Heart left ventricle (tissue), 16 donors: ENCODE results near the gene SELENOT. TPM values are rescaled to one million over a fixed set of nuclear protein-coding genes. Genes with fewer than 3 reads are reported as not detected.
A peak's percentile ranks its signal among the peaks of the same experiment; 100 is the strongest.

ENCODE experiments used
- ATAC-seq, 4 donors: fragments of 200-7000 bp; cut with Tn5 transposase; one replicate each; pipeline ENCODE4 v1.9.1; 2020 to 2022; ENCODE audit warnings: moderate library complexity in 4 of 4, mild to moderate bottlenecking in 3 of 4, moderate number of reproducible peaks in 1 of 4
- DNase-seq, 5 donors: peaks; one replicate each; pipeline ENCODE4 v3.0.0-alpha.2; 2020
- H3K27ac ChIP-seq, 12 donors: fragments of 200-600 bp; sonication (generic) in 4 of 12; one replicate each; pipeline versions ENCODE4 v1.5.0 to v1.8.0; 2016 to 2022; ENCODE audit warnings: mild to moderate bottlenecking in 2 of 12
- H3K27me3 ChIP-seq, 9 donors: fragments of 200-600 bp; sonication (generic) in 2 of 9; one replicate each; pipeline versions ENCODE4 v1.5.1 to v1.8.0; 2016 to 2022; ENCODE audit warnings: mild to moderate bottlenecking in 3 of 9
- H3K36me3 ChIP-seq, 9 donors: fragments of 200-600 bp; sonication (generic) in 2 of 9; one replicate each; pipeline versions ENCODE4 v1.5.0 to v1.8.0; 2018 to 2022; ENCODE audit warnings: mild to moderate bottlenecking in 2 of 9
- H3K4me1 ChIP-seq, 12 donors: fragments of 200-600 bp; sonication (generic) in 4 of 12; one replicate each; pipeline versions ENCODE4 v1.5.0 to v1.8.0; 2016 to 2022; ENCODE audit warnings: mild to moderate bottlenecking in 3 of 12
- H3K4me3 ChIP-seq, 12 donors: fragments of 200-600 bp; sonication (generic) in 4 of 12; one replicate each; pipeline versions ENCODE4 v1.5.0 to v1.8.0; 2017 to 2022; ENCODE audit warnings: mild to moderate bottlenecking in 9 of 12, moderate library complexity in 4 of 12
- H3K9me3 ChIP-seq, 12 donors: fragments of 200-600 bp; sonication (generic) in 4 of 12; one replicate each; pipeline versions ENCODE4 v1.5.0 to v1.8.0; 2016 to 2022; ENCODE audit warnings: mild to moderate bottlenecking in 1 of 12
- CTCF ChIP-seq, 12 donors: fragments of 200-600 bp; sonication (generic) in 4 of 12; IDR thresholded peaks; one replicate each; pipeline versions ENCODE4 v1.5.0 to v1.8.0; 2018 to 2022; ENCODE audit warnings: antibody characterized with exemption in 12 of 12, mild to moderate bottlenecking in 5 of 12
- POLR2A ChIP-seq, 2 donors: fragments of 450-650 bp; IDR thresholded peaks; one replicate each; pipeline ENCODE4 v1.6.1; 2017; ENCODE audit warnings: antibody characterized with exemption in 2 of 2, mild to moderate bottlenecking in 2 of 2, moderate library complexity in 2 of 2
- WGBS, 4 donors: extraction: QIAGEN DNeasy Blood & Tissue Kit in 2 of 4; methylation state at CpG; one replicate each; pipeline versions ENCODE4 v1.1.5 to v1.1.7; 2013 to 2018; 5-methylcytosine and 5-hydroxymethylcytosine counted together
- intact Hi-C, 10 donors: fragments of 100-400 bp; cut with DNase I; formaldehyde crosslinking; loops; one replicate each; pipeline versions ENCODE4 v1.11.1 to v1.14.2; 2022
- polyA plus RNA-seq, 2 donors: library from polyadenylated mRNA; stranded (reverse); fragments of 200-250 nt; gene quantifications; one replicate each; pipeline ENCODE4 v1.2.3, GENCODE V29; 2013
- total RNA-seq, 9 donors: library from RNA; depleted of rRNA in 2 of 9; stranded (reverse); fragments of >200 nt in 2 of 9; fragmentation: NEBNext Ultra II Directional in 3 of 9; extraction: Animal tissue kit (Norgen Biotek cat#: 25700) in 3 of 9; gene quantifications; one replicate each; pipeline versions ENCODE4 v1.1.0 to v1.2.4, GENCODE V29; 2016 to 2023
- donor health status: ischemic (EF 13 %, LVEDD 7.1; RV severe dilation, severe dysfunction).
- donor health status: healthy with polysubstance abuse.
- donor health status: DM: no; HTN: yes; CAD: no.
- donor health status: DM: no; HTN: no; CAD: no.
- donor health status: ischemic (EF 25% LVEDD 6.9; RV normal size, moderate dysfunction).
- donor health status: ischemic (EF 25% LVEDD 5.7; RV mildly dilated, moderate dysfunction).
- donor health status: healthy.
- donor health status: DM: yes; HTN: yes; CAD: no.
- donor health status: ischemic (EF 35%, LVEDD 5.7; RV mildly dilated, moderate dysfunction).
- donor health status: nonischemic (EF 11% LVEDD 7.7; RV severe dilation, severe dysfunction).
- donor health status: DM: yes; HTN: yes; CAD: no.
- donor health status: PGD.
- donor health status: ischemic (EF 29% LVEDD 5.4; RV normal size, mild dysfunction).
- donor health status: nonischemic (EF 23%, LVEDD 6.1; RV moderate dilation, normal function).

Gene SELENOT
- total and polyA plus RNA-seq, 11 donors: 19.4 to 120 (median 80.1) TPM

GRCh38 chr3:150582620-150583019 lies 20.5 kb upstream of the SELENOT start:
- intact Hi-C loops: no loop called here
- no peaks in the 10 kb centered on the region for H3K9me3 ChIP-seq
- no peak for TF ChIP-seq POLR2A (IDR thresholded peaks at IDR 0.05)
- TF ChIP-seq CTCF (IDR thresholded peaks at IDR 0.05): no peak
- ATAC-seq (no peak), DNase-seq (no peak)
- H3K27ac ChIP-seq: no peak overlapping the region
- peaks cover 0 to 12% (median 1%) of the 10 kb centered on the region in 12 donors for H3K4me1 ChIP-seq
- peaks cover 2 to 86% (median 64%) of the 10 kb centered on the region in 9 donors for H3K36me3 ChIP-seq
- 86 to 94% (median 90%) methylated on average over 2 of the region's 2 CpGs for WGBS, 4 donors
- no peak overlapping the region for H3K4me3 ChIP-seq
- no peaks in the 10 kb centered on the region for H3K27me3 ChIP-seq

- DNase-seq: no peak
- WGBS, 4 donors: 90 to 95% (median 90%) methylated on average over 1 of the region's 1 CpG
- Histone ChIP-seq H3K9me3 (no peaks in the 10 kb centered on the region), H3K36me3 (peaks cover 2 to 82% (median 60%) of the 10 kb centered on the region in 9 donors), H3K27ac (no peak overlapping the region), H3K27me3 (no peaks in the 10 kb centered on the region), H3K4me1 (peaks cover 0 to 9% (median 0%) of the 10 kb centered on the region in 12 donors), H3K4me3 (no peak overlapping the region)
- intact Hi-C loops: no loop called here
- TF ChIP-seq POLR2A (IDR thresholded peaks at IDR 0.05) (no peak), CTCF (IDR thresholded peaks at IDR 0.05) (no peak)
- ATAC-seq: no peak
These were observed 20.1 kb upstream of the SELENOT start for GRCh38 chr3:150583028-150583427.

GRCh38 chr3:150588027-150588830 lies 14.9 kb upstream of the SELENOT start:
- intact Hi-C loops: no loop called here
- no peaks in the 10 kb centered on the region for H3K9me3 ChIP-seq
- TF ChIP-seq CTCF (IDR thresholded peaks at IDR 0.05) (no peak), POLR2A (IDR thresholded peaks at IDR 0.05) (no peak)
- peaks cover 0 to 22% (median 0%) of the 10 kb centered on the region in 12 donors for H3K4me1 ChIP-seq
- 36 to 47% (median 41%) methylated on average over 9 of the region's 9 CpGs for WGBS, 4 donors
- ATAC-seq (peak; percentile 92 to 96 (median 94)), DNase-seq (peak; percentile 28 to 76 (median 56))
- H3K36me3 ChIP-seq: peaks cover under 1 to 33% (median 26%) of the 10 kb centered on the region in 9 donors
- peak overlapping the region in 10 of 12 donors; percentile 6 to 67 (median 50) for H3K27ac ChIP-seq
- H3K4me3 ChIP-seq: no peak overlapping the region
- H3K27me3 ChIP-seq: no peaks in the 10 kb centered on the region

- H3K27ac ChIP-seq: no peak overlapping the region
- H3K27me3 ChIP-seq: no peaks in the 10 kb centered on the region
- no peak overlapping the region for H3K4me3 ChIP-seq
- DNase-seq (no peak), ATAC-seq (peak in 1 of 4 donors; percentile 11)
- H3K4me1 ChIP-seq: peaks cover 0 to 22% (median 0%) of the 10 kb centered on the region in 12 donors
- H3K36me3 ChIP-seq: peaks cover 0 to 18% (median 11%) of the 10 kb centered on the region in 9 donors
- no peaks in the 10 kb centered on the region for H3K9me3 ChIP-seq
- intact Hi-C loops: no loop called here
- TF ChIP-seq POLR2A (IDR thresholded peaks at IDR 0.05): no peak
- no peak for TF ChIP-seq CTCF (IDR thresholded peaks at IDR 0.05)
- 64 to 74% (median 66%) methylated on average over 6 of the region's 6 CpGs for whole genome bisulfite sequencing, 4 donors
These were observed 13.4 kb upstream of the SELENOT start for GRCh38 chr3:150589759-150590158.
